ENCODE measurements around the gene BHLHE23. TPM values are rescaled to one million over a fixed set of nuclear protein-coding genes. Genes with fewer than 3 reads are reported as not detected.

BHLHE23 gene
- total RNA-seq, 3 donors from 2014 or later (not counting 1 experiment from before 2014, with no cell fraction given) = not detected

- H3K27me3 ChIP-seq (ENCODE audit: control insufficient read depth, insufficient read depth, low read length) = no peaks in the 10 kb centered on the region
- Mint-ChIP-seq H3K36me3 (no peaks in the 10 kb centered on the region), H3K4me1 (no peaks in the 10 kb centered on the region), H3K27me3 (ENCODE audit: low read depth in 2 of 2) (peaks cover 0 to 8% of the 10 kb centered on the region in 2 donors), H3K4me3 (no peak overlapping the region), H3K27ac (no peak overlapping the region), H3K9me3 (no peaks in the 10 kb centered on the region)
- WGBS (ENCODE audit: insufficient coverage) = 90% methylated on average over 19 of the region's 19 CpGs
- ATAC-seq (no peak), DNase-seq (no peak)
- no peaks in the 10 kb centered on the region for H3K36me3 ChIP-seq (ENCODE audit: control insufficient read depth, insufficient read depth, low read length)
- TF ChIP-seq, protein P1, sequence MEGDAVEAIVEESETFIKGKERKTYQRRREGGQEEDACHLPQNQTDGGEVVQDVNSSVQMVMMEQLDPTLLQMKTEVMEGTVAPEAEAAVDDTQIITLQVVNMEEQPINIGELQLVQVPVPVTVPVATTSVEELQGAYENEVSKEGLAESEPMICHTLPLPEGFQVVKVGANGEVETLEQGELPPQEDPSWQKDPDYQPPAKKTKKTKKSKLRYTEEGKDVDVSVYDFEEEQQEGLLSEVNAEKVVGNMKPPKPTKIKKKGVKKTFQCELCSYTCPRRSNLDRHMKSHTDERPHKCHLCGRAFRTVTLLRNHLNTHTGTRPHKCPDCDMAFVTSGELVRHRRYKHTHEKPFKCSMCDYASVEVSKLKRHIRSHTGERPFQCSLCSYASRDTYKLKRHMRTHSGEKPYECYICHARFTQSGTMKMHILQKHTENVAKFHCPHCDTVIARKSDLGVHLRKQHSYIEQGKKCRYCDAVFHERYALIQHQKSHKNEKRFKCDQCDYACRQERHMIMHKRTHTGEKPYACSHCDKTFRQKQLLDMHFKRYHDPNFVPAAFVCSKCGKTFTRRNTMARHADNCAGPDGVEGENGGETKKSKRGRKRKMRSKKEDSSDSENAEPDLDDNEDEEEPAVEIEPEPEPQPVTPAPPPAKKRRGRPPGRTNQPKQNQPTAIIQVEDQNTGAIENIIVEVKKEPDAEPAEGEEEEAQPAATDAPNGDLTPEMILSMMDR (IDR thresholded peaks at IDR 0.05) = no peak
- no peaks in the 10 kb centered on the region for H3K4me1 ChIP-seq (ENCODE audit: control insufficient read depth, insufficient read depth, low read length)
- no peak overlapping the region for H3K27ac ChIP-seq (ENCODE audit: low read length)
- H3K4me3 ChIP-seq (ENCODE audit: low read length) = no peak overlapping the region
- no peaks in the 10 kb centered on the region for H3K9me3 ChIP-seq (ENCODE audit: control insufficient read depth, insufficient read depth, low read length)
- intact Hi-C loops (cut with micrococcal nuclease) = no loop called here
Measured at GRCh38 chr20:63049561-63050221, 42.9 kb upstream of the BHLHE23 start.

GRCh38 chr20:63049191-63049518, 42.4 kb upstream of the BHLHE23 start:
- DNase-seq (no peak), ATAC-seq (no peak)
- TF ChIP-seq, protein P1 (IDR thresholded peaks at IDR 0.05) = no peak
- H3K27ac ChIP-seq (ENCODE audit: low read length) = no peak overlapping the region
- intact Hi-C loops (cut with micrococcal nuclease) = no loop called here
- H3K4me1 ChIP-seq (ENCODE audit: control insufficient read depth, insufficient read depth, low read length) = no peaks in the 10 kb centered on the region
- H3K9me3 ChIP-seq (ENCODE audit: control insufficient read depth, insufficient read depth, low read length) = no peaks in the 10 kb centered on the region
- H3K36me3 Mint-ChIP-seq = no peaks in the 10 kb centered on the region
- no peaks in the 10 kb centered on the region for H3K36me3 ChIP-seq (ENCODE audit: control insufficient read depth, insufficient read depth, low read length)
- H3K27me3 Mint-ChIP-seq (ENCODE audit: low read depth in 2 of 2) = peaks cover 0 to 8% of the 10 kb centered on the region in 2 donors
- H3K27ac Mint-ChIP-seq = no peak overlapping the region
- H3K4me3 ChIP-seq (ENCODE audit: low read length) = no peak overlapping the region
- WGBS (ENCODE audit: insufficient coverage) = 91% methylated on average over 6 of the region's 6 CpGs
- H3K4me3 Mint-ChIP-seq = no peak overlapping the region
- no peaks in the 10 kb centered on the region for H3K27me3 ChIP-seq (ENCODE audit: control insufficient read depth, insufficient read depth, low read length)
- H3K4me1 Mint-ChIP-seq = no peaks in the 10 kb centered on the region
- no peaks in the 10 kb centered on the region for H3K9me3 Mint-ChIP-seq

GRCh38 chr20:63048516-63049190, 41.9 kb upstream of the BHLHE23 start:
- TF ChIP-seq, protein P1 (IDR thresholded peaks at IDR 0.05) = no peak
- no peak overlapping the region for H3K4me3 ChIP-seq (ENCODE audit: low read length)
- DNase-seq = no peak
- Mint-ChIP-seq H3K36me3 (no peaks in the 10 kb centered on the region), H3K4me3 (no peak overlapping the region), H3K4me1 (no peaks in the 10 kb centered on the region), H3K27me3 (ENCODE audit: low read depth in 2 of 2) (peaks cover 0 to 7% of the 10 kb centered on the region in 2 donors), H3K27ac (no peak overlapping the region), H3K9me3 (no peaks in the 10 kb centered on the region)
- H3K36me3 ChIP-seq (ENCODE audit: control insufficient read depth, insufficient read depth, low read length) = no peaks in the 10 kb centered on the region
- H3K27me3 ChIP-seq (ENCODE audit: control insufficient read depth, insufficient read depth, low read length) = no peaks in the 10 kb centered on the region
- WGBS (ENCODE audit: insufficient coverage) = 88% methylated on average over 11 of the region's 12 CpGs
- no peak for ATAC-seq
- H3K4me1 ChIP-seq (ENCODE audit: control insufficient read depth, insufficient read depth, low read length) = no peaks in the 10 kb centered on the region
- H3K9me3 ChIP-seq (ENCODE audit: control insufficient read depth, insufficient read depth, low read length) = no peaks in the 10 kb centered on the region
- intact Hi-C loops (cut with micrococcal nuclease) = no loop called here
- no peak overlapping the region for H3K27ac ChIP-seq (ENCODE audit: low read length)

Data from natural killer cell (primary cell).